GM11168 (cell line): Measurements from ENCODE around the gene SUGP2.

ENCODE experiments used
- in situ Hi-C: fragments of 300-500 bp; cut with MboI; formaldehyde crosslinking; loops from one replicate; pipeline ENCODE4 v1.12.0; 2022; ENCODE audit warnings: low sequenced_read_pairs; ENCODE audit not compliant: unreplicated experiment

Gene SUGP2

GRCh38 chr19:19033426-19034203 is at the start of gene SUGP2, which contains the start of gene ARMC6:
SUGP2 (minus strand) TSS chr19:19033517; CDS start chr19:19031071, 2,446 bp downstream.
ARMC6 (plus strand) TSS chr19:19033603; CDS start chr19:19034210, 607 bp downstream.
- in situ Hi-C loops, result no loop called here

- in situ Hi-C loops, result no loop called here
Observed at GRCh38 chr19:19081642-19082151, 48.4 kb upstream of the SUGP2 start.

- in situ Hi-C loops, result no loop called here
Observed at GRCh38 chr19:19079571-19079970, 46.3 kb upstream of the SUGP2 start.

GRCh38 chr19:19078801-19079200 is 45.5 kb upstream of the SUGP2 start:
- in situ Hi-C loops, result no loop called here

DNA sequence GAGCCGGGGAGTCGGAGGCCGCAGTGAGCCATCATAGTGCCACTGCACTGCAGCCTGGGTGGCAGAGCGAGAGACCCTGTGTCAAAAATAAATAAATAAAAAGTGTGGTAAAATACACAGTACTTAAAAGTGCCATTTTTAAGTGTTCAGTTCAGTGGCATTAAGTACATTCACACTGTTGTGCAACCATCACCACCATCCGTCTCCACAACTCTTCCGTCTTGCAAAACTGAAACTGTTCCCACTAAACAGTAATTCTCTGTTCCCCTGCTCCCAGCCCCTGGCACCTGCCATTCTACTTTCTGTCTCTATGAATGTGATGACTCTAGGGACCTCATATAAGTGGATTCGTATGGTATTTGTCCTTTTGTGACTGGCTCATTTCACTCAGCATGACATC is 43.8 kb upstream of the SUGP2 start:
- in situ Hi-C loops, result no loop called here

- in situ Hi-C loops, result no loop called here
Observed at GRCh38 chr19:19076476-19076875, 43.2 kb upstream of the SUGP2 start.

GRCh38 chr19:19075126-19075525 is 41.8 kb upstream of the SUGP2 start:
- in situ Hi-C loops, result no loop called here

DNA sequence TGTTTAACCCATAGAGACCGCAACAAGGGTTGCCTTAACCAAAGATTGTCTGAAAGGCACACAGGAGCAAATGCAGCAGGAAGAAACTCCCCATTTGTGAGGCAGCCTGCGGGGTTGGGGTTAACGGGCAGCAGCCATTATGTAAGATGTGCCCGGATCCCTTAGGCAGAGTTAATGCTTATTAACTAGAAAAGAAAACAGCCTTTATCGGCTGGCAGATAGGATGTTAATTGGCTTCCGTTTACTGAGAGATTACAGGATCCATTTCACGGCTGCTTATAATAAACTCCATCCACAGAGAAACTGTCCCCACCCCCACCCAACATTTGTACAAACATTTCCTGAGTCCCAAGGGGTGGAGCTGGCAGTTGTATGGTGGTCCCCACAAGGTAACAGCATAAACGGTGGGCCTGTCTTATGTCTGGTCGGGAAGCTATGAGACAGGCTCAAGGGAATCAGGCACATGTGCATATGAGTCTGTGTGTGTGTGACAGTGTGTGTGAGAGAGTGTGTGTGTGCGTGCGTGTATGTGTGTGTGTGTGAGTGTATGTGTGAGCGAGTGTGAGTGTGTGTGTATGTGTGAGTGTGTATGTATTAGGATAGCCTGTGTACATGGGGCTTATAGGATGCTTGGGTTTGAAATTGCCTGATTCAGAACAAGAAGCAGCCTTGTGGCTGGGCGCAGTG is 41.0 kb upstream of the SUGP2 start:
- in situ Hi-C loops, result no loop called here

- in situ Hi-C loops, result no loop called here
Observed at GRCh38 chr19:19071897-19072296, 38.6 kb upstream of the SUGP2 start.

- in situ Hi-C loops, result no loop called here
Observed at GRCh38 chr19:19068659-19069654, 35.6 kb upstream of the SUGP2 start.

DNA sequence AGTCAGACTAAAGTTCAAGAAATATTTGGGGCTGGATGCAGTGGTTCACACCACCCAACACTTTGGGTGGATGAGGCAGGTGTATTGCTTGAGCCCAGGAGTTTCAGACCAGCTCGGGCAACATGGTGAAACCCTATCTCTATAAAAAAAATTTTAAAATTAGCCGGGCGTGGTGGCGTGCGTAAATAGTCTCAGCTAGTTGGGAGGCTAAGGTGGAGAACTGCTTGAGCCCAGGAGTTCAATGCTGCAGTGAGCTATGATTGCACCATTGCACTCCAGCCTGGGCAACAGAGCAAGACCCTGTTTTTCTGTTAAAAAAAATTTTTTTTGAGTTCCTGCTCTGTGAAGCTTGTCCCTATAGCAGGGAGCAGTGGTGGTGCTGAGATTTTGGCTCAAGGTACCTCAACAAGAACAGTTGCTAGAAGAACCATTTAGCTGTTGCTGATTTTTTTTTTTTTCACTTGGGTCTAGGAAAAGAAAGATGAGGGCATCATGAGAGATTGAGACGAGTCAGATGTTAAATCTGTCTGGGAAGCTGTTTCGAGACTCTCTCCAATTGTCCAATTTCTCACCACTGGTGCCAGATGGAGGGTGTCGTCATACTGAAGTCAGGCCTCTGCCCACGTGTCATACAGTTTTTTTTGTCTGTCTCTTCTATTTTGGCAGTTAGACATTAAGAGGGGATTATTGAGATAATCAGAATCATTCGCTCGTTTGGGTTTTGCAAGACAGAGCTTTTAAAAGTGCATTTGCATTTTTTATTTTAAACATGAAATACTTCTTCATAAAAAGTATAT is 34.2 kb upstream of the SUGP2 start:
- in situ Hi-C loops, result no loop called here

DNA sequence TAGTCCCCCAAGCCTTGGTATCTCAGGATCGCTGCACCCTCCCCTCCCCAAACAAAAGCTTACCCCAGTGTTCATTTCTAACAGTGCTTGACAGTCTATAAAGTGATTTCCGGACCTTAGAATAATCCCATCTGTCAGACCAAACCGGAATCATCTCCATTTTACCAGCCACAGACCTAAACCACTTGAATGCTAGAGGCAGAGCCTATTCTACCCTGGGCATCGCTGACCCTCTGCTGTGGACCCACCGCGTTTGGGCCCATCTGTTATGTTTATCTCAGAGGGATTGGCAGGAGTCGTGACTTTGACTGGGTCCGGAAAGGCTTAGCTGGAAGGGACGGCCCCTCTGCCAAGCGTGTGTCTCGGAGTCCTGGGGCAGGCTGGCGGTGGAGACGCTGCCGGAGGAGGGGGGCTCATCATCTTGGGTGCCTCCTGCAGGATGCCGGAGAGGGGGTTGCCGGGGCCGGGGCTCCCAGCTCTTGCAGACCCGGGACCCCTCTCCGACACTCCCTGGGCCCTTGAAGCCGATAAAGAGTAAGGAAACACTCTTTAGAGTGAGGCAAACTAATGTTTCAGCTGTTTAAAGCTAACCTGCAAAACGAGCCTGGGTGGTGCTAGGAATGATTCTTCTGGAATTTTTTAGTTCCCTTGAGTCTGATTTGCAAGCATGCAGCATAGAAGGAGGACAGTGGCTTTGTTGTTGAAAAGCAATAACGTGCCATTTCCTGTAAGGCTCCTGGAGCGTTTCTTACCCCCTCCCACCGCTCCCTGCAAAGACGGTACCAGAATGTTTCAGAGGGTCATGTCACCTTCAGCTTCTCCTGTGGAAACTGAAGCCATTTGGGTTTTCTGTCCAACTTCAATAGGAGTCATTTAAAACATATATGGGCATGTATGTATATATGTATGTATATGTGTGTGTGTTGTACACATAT is 31.8 kb upstream of the SUGP2 start:
- in situ Hi-C loops, result loop anchor here (5.0 kb wide), 1 partner anchor 72 kb away; the partner anchor contains the start of gene TMEM161A

DNA sequence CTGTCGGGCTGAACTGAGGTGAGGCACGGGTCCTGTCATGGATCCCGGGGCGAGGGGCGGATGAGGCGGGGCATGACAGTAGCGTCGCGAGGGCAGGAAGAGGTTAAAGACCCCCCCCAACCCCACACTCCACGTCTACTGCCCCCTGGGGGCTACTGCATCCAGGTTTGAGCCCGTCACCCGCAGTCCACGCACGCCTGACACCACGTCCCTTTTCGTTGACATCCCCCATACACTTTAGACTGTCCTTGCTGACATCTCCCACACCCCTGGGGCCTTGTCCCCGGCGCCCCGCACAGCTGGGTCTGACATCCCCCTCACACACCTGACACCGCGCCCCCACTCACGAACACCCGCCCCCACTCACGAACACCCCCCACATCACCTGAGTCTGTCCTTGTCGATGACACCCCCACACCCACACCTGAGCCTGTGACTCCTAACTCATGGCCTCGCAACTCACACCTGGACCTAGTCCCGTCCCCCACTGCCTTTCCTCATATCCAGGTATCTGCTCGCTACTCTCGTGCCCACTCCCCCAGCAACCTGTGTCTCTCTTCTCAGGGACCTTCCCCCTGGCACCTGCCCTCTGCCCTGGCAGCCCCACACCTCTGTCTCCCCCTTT is 30.9 kb upstream of the SUGP2 start:
- in situ Hi-C loops, result loop anchor here (5.0 kb wide), 1 partner anchor 73 kb away; the partner anchor contains the start of gene TMEM161A

DNA sequence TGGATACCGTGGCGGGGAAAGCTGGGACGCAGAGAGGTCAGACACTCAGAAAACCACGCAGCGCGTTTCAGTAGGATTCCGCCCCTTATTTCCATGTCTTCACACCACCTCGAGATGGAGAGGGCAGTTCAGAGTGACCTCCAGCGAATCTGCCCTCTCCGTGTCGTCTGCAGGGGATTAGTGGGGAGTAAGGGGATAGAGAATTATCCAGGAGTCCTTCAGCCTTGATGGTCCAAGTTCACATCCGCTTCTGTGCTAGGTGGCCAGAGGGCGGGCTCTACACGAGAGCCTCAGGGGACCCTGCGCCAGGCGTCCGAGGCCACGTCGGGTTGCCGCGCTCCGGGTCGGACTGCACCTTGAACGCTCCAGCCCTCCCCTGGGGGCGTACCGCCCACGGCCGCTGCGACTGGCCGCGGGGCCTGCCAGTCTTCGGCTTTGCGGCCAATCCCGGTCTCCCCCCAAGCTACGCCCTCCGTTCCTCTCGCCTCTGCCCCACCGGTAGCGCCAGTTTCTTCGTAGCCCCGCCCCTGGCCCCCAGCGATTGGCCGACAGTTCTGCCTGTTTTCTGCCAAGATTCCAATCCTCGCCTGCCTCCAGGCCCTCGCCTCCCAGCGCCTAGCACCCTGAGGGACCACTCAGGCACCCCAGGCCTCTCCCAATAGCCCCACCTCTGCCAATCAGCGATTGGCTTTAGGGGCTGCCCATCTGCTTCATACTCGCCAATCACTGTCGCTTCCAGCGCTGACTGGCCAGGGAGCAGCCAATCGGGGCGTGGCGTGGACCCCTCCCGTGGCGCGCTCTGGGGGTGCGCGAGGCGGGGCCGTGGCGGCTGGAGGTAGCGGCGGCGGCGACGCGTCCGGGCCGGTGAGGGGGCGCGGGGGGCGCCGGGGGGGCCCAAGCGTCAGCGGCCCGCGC is 30.1 kb upstream of the SUGP2 start, which contains the start of gene SLC25A42:
TSS of gene SLC25A42 (plus strand) at position 812 of the 915 bp plus-strand sequence. CDS start 32,131 bp downstream, outside the sequence.
- in situ Hi-C loops, result loop anchor here (5.0 kb wide), 1 partner anchor 74 kb away; the partner anchor contains the start of gene TMEM161A

GRCh38 chr19:19062454-19063182 is 29.3 kb upstream of the SUGP2 start:
- in situ Hi-C loops, result loop anchor here (5.0 kb wide), 1 partner anchor 75 kb away; the partner anchor contains the start of gene TMEM161A

DNA sequence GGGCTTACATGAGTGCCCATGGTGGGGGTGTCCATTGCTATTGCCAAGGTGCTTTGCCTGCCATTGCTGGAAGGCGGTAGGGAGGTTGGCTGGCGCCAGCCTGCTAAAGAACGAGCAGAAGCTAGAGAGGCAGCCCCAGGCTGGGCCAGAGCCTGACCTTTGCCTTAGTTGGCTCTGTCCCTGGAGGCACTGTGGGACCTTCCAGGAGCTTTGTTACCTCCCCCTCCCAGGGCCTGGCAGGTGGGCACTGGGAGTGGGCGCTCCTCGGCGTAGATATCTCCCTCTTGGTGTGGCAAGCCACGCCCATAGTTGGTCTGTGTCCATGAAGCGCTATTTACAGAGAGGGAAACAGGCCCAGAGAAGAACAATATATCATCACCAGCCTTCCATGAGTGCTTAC is 28.2 kb upstream of the SUGP2 start:
- in situ Hi-C loops, result loop anchor here (5.0 kb wide), 1 partner anchor 76 kb away; the partner anchor contains the start of gene TMEM161A
